ENCODE results near the gene STBD1.
"Not testable (repeated sequence)": the region's sequence is repeated elsewhere in the genome, so short reads cannot be mapped to it uniquely, and the experiment has no call there.

The STBD1 gene

DNA sequence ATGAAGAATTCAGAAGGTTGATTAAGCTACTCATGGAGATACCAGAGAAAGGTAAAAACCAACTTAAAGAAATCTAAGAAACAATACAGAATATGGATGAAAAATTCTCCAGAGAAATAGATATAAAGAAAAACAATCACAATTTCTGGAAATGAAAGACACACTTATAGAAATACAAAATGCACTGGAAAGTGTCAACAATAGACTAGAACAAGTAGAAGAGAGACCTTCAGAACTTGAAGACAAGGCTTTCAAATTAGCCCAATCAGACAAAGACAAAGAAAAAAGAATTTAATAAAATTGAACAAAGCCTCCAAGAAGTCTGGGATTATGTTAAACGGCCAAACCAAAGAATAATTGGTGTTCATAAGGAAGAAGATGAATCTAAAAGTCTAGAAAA lies 9.6 kb downstream of the STBD1 start:
- TF ChIP-seq POLR2A (IDR thresholded peaks at IDR 0.05; ENCODE audit: low read length) (no peak), GATA1 (IDR thresholded peaks at IDR 0.05; ENCODE audit: low read depth, low read length) (no peak)
- DNase-seq, result no peak

GRCh38 chr4:76322236-76322635 lies 15.7 kb downstream of the STBD1 start:
- no peak for DNase-seq
- TF ChIP-seq POLR2A (IDR thresholded peaks at IDR 0.05; ENCODE audit: low read length) (no peak), GATA1 (IDR thresholded peaks at IDR 0.05; ENCODE audit: low read depth, low read length) (no peak)

- no peak for TF ChIP-seq POLR2A (IDR thresholded peaks at IDR 0.05; ENCODE audit: low read length)
- TF ChIP-seq GATA1 (IDR thresholded peaks at IDR 0.05; ENCODE audit: low read depth, low read length), result no peak
- no peak for DNase-seq
Measured at GRCh38 chr4:76325072-76325471, 18.5 kb downstream of the STBD1 start.

GRCh38 chr4:76326515-76326914 lies 20.0 kb downstream of the STBD1 start:
- TF ChIP-seq GATA1 (IDR thresholded peaks at IDR 0.05; ENCODE audit: low read depth, low read length) (no peak), POLR2A (IDR thresholded peaks at IDR 0.05; ENCODE audit: low read length) (no peak)
- DNase-seq, result no peak

GRCh38 chr4:76334885-76335284 lies 28.4 kb downstream of the STBD1 start:
- TF ChIP-seq POLR2A (IDR thresholded peaks at IDR 0.05; ENCODE audit: low read length), result no peak
- TF ChIP-seq GATA1 (IDR thresholded peaks at IDR 0.05; ENCODE audit: low read depth, low read length), result no peak
- DNase-seq, result no peak

- TF ChIP-seq POLR2A (IDR thresholded peaks at IDR 0.05; ENCODE audit: low read length) (no peak), GATA1 (IDR thresholded peaks at IDR 0.05; ENCODE audit: low read depth, low read length) (no peak)
- DNase-seq, result no peak
Measured at GRCh38 chr4:76339364-76339763, 32.8 kb downstream of the STBD1 start.

- TF ChIP-seq POLR2A (IDR thresholded peaks at IDR 0.05; ENCODE audit: low read length), result no peak
- TF ChIP-seq GATA1 (IDR thresholded peaks at IDR 0.05; ENCODE audit: low read depth, low read length), result no peak
- peak; percentile 41 to 69 for DNase-seq
Measured at GRCh38 chr4:76341063-76341462, 34.5 kb downstream of the STBD1 start.

DNA sequence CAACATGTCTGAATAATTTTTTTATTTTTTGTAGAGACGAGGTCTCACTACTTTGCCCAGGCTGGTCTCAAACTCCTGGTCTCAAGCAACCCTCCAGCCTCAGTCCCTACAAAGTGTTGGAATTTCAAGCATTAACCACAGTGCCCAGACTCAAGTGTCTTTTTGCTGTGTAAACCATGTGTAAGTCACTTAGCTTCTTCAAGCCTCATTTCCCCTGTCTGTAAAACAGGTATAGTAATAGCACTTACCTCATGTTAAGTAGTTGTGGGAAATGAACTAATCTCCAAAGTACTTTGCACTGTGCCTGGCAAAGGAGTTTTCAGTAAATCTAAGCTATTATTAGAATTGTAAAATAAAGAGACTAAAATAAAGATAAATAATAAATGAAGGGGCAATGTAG lies 35.7 kb downstream of the STBD1 start:
- no peak for TF ChIP-seq POLR2A (IDR thresholded peaks at IDR 0.05; ENCODE audit: low read length)
- no peak for TF ChIP-seq GATA1 (IDR thresholded peaks at IDR 0.05; ENCODE audit: low read depth, low read length)
- DNase-seq, result no peak

- DNase-seq, result no peak
- TF ChIP-seq POLR2A (IDR thresholded peaks at IDR 0.05; ENCODE audit: low read length) (no peak), GATA1 (IDR thresholded peaks at IDR 0.05; ENCODE audit: low read depth, low read length) (no peak)
Measured at GRCh38 chr4:76342803-76343202, 36.3 kb downstream of the STBD1 start.

GRCh38 chr4:76354517-76355473 lies 48.3 kb downstream of the STBD1 start:
- DNase-seq, result no peak
- TF ChIP-seq GATA1 (IDR thresholded peaks at IDR 0.05; ENCODE audit: low read depth, low read length) (no peak), POLR2A (IDR thresholded peaks at IDR 0.05; ENCODE audit: low read length) (no peak)

GRCh38 chr4:76357981-76358380 lies 51.4 kb downstream of the STBD1 start:
- TF ChIP-seq POLR2A (IDR thresholded peaks at IDR 0.05; ENCODE audit: low read length) (no peak), GATA1 (IDR thresholded peaks at IDR 0.05; ENCODE audit: low read depth, low read length) (no peak)
- no peak for DNase-seq

DNA sequence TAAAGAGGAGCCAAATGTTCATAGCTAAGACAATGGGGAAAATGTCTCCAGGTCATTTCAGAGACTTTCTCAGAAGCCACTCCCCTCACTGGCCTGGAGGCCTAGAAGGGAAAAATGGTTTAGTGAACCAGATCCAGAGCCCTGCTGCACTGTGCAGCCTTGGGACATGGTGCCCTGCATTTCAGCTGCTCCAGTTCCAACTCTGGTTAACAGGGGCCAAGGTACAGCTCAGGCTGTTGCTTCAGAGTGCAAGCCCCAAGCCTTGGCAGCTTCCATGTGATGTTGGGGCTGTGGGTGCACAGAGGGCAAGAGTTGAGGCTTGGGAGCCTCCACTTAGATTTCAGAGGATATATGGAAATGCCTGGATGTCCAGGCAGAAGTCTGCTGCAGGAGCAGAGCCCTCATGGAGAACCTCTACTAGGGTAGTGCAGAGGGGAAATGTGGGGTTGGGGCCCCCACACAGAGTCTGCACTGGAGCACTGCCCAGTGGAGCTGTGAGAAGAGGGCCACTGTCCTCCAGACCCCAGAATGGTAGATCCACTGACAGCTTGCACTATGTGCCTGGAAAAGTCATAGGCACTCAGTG lies 53.4 kb downstream of the STBD1 start:
- not testable (repeated sequence) for DNase-seq
